ENCODE results near the gene MYOF. TPM values are rescaled to one million over a fixed set of nuclear protein-coding genes. Genes with fewer than 3 reads are reported as not detected.
A peak's percentile ranks its signal among the peaks of the same experiment; 100 is the strongest.

MYOF gene
- total and polyA plus RNA-seq, 9 of the 15 experiments (the other 6 are each of a cell fraction or from before 2014, with no cell fraction given), result 0.06 to 0.27 TPM; not detected in 7

DNA sequence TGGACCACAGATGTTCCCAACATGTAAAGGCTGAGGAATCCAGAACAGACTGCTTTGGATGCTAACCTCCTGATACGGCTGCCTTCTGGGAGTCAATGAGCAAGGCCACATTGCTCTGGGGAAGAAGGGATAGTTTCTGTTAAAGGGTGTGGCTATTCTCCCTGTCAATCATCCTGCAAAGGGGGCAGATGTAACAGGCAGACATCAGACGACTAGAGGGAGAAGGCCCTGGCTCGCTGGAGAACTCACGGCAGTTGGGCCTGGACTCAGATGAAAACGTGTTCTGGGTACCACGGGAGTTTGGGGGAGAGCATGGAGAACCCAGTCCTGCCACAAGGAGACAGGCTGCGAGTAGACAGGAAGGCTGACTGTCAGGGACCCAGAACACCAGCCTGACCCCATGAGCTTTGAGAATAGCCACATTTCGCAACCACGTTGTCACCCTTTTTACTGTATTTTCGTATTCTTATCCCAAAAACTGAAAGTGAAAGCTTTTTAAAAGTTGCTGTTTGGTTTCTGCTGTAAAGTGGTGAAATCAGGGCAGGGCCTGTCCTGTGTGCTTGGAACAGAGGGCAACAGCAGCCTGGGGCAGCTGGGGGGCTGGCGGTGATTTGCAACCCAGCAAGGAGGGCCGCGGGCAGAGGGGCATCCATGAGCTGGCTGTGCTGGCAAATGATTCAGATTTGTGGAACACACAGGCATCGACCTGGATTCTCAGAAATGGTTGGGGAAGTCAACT, 95.3 kb downstream of the MYOF start (continued):
- TF ChIP-seq PBX2 (CRISPR knock-in tag; IDR thresholded peaks at IDR 0.05; ENCODE audit: low read depth), result no peak
- TF ChIP-seq PBX2 (tag; conservative IDR thresholded peaks at IDR 0.05; ENCODE audit: low read depth), result peak; percentile 64

DNA sequence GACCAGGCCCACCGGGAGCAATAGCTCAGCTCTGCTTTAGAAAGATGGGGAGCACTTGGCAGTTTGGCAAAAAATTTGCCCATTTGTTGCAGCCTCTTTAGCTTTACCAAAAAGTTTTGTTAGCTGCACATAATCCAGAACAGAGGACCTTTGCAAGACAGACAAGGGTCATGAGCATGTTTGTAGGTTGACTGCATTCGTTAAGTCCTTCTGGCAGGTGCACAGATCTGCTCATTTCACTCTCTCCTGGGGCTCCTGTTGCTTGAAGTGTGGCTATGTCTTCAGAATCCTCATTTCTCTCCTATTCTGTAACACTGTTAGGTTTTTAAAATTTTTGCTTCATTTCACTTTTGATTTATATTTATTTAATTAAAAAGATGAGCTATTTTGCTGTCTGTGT, 96.8 kb downstream of the MYOF start:
- DNase-seq (ENCODE audit: extremely low read depth in 1 of 4, low spot score in 3 of 4), result no peak
- Histone ChIP-seq H3K79me2 (ENCODE audit: control insufficient read depth, insufficient read depth, low read length) (no peaks in the 10 kb centered on the region), H3K4me2 (ENCODE audit: insufficient read depth, low read length) (no peak overlapping the region), H3K4me3 (no peak overlapping the region), H3K27ac (ENCODE audit: extremely low read depth, low read depth, low read length) (no peak overlapping the region), H3K4me1 (replicated peaks in 1 of 2; ENCODE audit: control insufficient read depth in 2 of 2, insufficient read depth in 2 of 2, low read length in 2 of 2) (no peaks in the 10 kb centered on the region), H3K9ac (ENCODE audit: insufficient read depth in 1 of 2, low read depth in 2 of 2, low read length in 2 of 2) (no peak overlapping the region), H3K36me3 (ENCODE audit: control insufficient read depth, insufficient read depth, low read length) (no peaks in the 10 kb centered on the region), H3K27me3 (ENCODE audit: control insufficient read depth in 2 of 2, insufficient read depth in 2 of 2, low read length in 2 of 2) (peaks cover 0 to 32% of the 10 kb centered on the region in 2 experiments; a peak in 2 of 5 replicates), H3K9me1 (ENCODE audit: control insufficient read depth, insufficient read depth, low read length) (no peaks in the 10 kb centered on the region), H2AFZ (ENCODE audit: low read depth, low read length) (no peak overlapping the region), H4K20me1 (replicated peaks; ENCODE audit: control insufficient read depth, insufficient read depth, low read length) (no peaks in the 10 kb centered on the region), H3K9me3 (replicated peaks; ENCODE audit: control insufficient read depth, insufficient read depth, low read depth, low read length) (no peaks in the 10 kb centered on the region)
- WGBS (ENCODE audit: insufficient coverage, low coverage, missing lambda C conversion rate), result 4% methylated on average over 2 of the region's 2 CpGs
- ChIA-PET CTCF (ENCODE audit: low intra/inter-chr PET ratio) (no interaction called here), POLR2A (interaction anchor here (0.5 to 0.8 kb wide), 2 partner anchors 39 to 88 kb away, joined by 3 read pairs; no protein-coding TSS in a partner anchor)
- no peak for ATAC-seq
- in situ Hi-C loops (cut with MboI) (no loop called here), intact Hi-C loops (cut with micrococcal nuclease) (no loop called here)
- FAIRE-seq, result no peak
- TF ChIP-seq CAMTA2 (CRISPR knock-in tag; conservative IDR thresholded peaks at IDR 0.05) (no peak), FIP1L1 (IDR thresholded peaks at IDR 0.05; ENCODE audit: low read depth, low read length, poor library complexity, severe bottlenecking) (no peak), PURB (CRISPR knock-in tag; IDR thresholded peaks at IDR 0.05; ENCODE audit: low read depth) (no peak), NCOA1 (IDR thresholded peaks at IDR 0.05; ENCODE audit: low read depth) (no peak), CCNT2 (IDR thresholded peaks at IDR 0.05; ENCODE audit: borderline replicate concordance, extremely low read depth, insufficient read length, low read depth, low read length) (no peak), NELFE (IDR thresholded peaks at IDR 0.05; ENCODE audit: insufficient read depth, insufficient read length) (no peak), HLTF (IDR thresholded peaks at IDR 0.05) (no peak), ZNF408 (CRISPR knock-in tag; IDR thresholded peaks at IDR 0.05; ENCODE audit: low read depth) (no peak), ARID1B (IDR thresholded peaks at IDR 0.05) (no peak), POLR2AphosphoS5 (IDR thresholded peaks at IDR 0.05; ENCODE audit: control insufficient read depth, insufficient read depth, low read depth, low read length) (no peak), NRF1 (conservative IDR thresholded peaks at IDR 0.05 in 1 of 2, IDR thresholded peaks at IDR 0.05 in 1 of 2) (no peak)
- TF ChIP-seq, protein P1, sequence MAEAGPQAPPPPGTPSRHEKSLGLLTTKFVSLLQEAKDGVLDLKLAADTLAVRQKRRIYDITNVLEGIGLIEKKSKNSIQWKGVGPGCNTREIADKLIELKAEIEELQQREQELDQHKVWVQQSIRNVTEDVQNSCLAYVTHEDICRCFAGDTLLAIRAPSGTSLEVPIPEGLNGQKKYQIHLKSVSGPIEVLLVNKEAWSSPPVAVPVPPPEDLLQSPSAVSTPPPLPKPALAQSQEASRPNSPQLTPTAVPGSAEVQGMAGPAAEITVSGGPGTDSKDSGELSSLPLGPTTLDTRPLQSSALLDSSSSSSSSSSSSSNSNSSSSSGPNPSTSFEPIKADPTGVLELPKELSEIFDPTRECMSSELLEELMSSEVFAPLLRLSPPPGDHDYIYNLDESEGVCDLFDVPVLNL (CRISPR knock-in tag; IDR thresholded peaks at IDR 0.05; ENCODE audit: low read depth), result no peak
- BruUV-seq (replicated peaks), result no TSS peak

Data from K562 (cell line).